ENCODE results near the gene FBXL7.

Gene FBXL7

DNA sequence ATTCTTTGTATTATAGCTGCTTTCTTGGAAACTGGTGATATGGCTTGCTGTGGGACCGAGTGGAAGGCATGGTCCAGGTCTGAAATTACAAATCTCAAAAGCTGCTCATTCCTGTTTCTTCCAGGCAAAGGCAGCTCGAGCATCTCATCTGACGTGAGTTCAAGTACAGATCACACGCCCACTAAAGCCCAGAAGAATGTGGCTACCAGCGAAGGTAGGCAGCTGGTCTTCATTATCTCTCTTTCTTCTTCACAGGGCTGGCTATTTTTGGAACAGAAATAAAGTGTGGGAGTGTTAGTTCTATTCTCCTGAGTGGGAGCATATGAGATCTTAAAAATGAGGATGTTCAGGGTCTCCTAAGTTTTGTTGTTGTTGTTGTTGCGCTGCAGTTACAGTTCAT is 115.9 kb downstream of the FBXL7 start:
- no peak for DNase-seq (ENCODE audit: low read depth)

DNA sequence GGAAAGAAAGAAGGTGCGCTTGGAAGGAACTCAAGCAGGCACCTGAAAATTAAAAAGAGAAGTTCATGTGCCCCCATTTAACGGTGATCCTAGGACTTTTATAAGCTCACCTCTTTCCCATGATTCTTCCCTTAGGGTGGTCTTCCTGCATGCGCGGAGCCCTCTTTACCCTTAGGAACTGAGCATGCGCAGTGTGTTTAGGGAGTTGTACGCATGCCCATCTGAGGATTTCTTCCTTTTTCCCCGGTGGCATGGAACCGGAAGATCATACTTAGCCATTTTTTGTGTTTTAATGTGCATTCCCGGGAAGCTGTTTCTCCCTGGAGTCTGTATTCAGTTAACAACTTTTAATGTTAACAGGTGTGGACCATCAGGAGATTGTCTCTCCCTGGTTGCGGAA is 119.0 kb downstream of the FBXL7 start:
- no peak for DNase-seq (ENCODE audit: low read depth)

DNA sequence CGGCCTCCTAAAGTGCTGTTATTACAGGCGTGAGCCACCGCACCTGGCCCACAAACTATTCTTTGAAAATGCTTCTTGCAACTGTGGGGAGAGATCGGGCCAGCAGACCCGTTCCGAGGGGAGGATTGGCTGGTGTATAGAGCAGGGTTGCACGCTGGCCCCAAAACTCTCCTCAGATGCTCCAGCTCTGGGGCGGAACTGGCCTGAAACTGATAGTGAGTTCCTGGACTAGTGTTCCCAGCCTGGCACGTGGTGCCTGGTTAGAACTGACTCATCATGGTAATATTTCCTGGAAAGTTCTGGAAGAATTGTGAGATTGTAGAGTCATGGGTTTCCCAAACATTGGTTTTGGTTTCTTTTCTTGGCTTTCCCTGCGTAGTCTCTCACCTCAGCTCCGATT is 120.5 kb downstream of the FBXL7 start:
- DNase-seq (ENCODE audit: low read depth): no peak

DNA sequence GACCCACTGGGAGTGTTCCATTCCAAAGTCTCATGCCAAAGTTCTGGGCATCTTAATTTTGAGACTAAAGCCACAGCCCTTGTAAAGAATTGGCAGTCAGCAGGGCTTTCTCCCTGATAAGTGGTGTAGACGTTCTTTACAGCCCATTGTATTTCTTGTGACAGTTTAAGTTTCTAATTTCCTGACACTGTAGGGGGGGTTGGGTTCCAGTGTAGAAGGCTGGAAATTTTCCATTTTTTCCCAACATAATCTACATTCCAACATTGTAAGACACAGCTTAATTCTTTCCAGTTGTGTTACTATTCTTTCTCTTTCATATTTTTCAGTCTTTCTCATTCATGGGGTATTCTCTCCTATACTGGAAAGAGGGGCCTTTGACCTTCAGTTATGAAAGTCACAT is 121.1 kb downstream of the FBXL7 start:
- DNase-seq (ENCODE audit: low read depth): no peak

DNA sequence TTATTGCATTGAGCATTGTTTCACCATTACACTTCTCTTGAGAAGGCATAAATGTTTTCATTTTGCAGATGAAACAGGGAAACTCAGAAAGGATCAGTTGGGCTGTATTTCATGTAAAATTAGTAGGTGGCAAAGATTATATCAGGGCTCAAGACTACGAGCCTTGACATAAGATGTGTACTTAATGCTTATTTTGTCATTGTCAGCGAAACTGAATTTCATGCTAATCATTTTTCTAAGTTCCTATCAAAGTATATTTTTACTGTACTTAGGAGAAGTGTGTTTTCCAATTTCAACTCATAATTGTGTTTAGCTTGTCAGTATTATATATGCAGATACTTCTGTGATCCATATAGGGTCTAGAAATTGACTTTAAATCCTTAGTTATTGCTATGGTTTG is 123.8 kb downstream of the FBXL7 start:
- DNase-seq (ENCODE audit: low read depth): no peak

DNA sequence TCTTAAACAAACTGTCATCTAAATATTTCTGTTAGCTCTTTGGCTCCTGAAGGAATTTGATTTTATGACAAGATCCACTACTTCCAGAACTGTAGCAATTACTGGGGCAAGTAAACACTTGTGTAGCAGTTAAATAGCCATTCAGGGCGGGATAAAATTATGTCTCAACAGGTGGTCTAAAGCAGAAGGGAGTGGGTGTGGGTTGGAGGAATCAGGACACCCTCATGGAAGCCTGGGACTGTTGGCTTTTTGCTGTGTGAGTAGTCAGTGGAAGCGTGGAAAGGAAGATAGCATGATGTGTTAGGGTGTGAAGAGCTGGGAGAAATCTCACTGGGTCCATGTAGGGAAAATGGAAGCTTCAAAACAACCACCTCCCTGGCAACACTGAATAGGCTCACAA is 127.1 kb downstream of the FBXL7 start:
- no peak for DNase-seq (ENCODE audit: low read depth)

DNA sequence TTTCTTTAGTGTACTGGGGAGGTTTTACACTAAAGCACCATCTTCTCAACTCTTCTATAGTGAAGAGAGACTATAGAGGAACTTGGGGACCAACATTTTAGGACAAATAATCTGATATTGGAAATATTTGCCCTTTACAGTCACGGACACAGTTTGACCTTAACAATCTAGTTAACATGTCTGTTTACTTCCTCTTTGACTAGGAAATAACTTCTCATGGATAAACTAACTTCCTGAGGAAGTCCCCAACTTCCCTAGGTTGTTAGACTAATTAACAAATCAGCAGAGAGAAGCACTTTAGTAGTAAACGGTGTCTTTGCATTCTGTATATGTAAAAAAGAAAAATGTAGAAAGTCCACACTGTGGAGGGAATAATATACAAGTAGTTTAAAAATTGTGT is 127.7 kb downstream of the FBXL7 start:
- no peak for DNase-seq (ENCODE audit: low read depth)

DNA sequence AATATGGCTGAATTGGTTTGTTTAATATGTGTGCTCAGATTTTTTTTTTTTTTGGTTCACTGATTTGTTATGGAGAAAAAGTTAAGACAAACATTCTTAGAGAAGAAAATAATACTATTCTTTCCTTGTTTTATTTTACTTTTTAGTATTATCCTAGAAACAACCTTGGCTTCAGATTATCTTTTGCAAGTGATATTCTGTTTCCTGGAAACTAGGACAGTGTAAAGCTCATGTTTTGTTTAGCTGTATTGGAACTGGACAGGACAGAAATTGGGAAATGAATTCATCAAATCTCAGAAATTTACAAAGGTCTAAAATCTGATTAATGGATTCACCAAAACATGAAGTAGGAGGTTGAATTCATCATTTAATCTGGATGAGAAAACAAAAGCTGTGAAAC is 130.5 kb downstream of the FBXL7 start:
- no peak for DNase-seq (ENCODE audit: low read depth)

DNA sequence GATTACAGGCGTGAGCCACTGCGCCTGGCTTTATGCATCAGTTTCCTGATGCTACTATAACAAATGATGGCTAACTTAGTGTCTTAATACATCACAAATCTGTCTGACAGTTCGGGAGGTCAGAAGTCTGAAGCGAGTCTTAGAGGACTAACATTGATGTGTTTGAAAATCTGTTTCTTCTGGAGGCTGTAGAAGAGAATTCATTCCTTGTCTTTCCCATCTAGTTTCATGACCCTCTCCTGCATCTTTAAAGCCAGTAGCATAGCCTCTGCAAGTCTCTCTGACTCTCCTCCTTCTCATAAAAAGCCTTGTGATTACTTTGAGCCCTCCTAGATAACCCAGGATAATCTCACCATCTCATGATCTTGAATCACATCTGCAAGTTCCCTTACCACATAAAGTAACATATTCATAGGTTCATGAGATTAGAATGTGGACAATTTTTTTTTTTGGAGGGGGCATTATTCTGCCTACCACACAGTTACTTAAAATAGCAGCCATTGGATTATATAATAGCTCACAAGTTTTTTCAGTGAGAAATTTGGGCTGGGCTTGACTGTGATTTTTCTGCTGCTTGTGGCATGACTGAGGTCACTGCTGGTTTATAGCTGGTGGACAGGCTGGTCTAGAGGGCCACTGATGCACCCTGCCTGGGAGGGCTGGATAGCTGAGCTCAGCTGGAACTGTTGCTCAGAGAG is 134.8 kb downstream of the FBXL7 start:
- no peak for DNase-seq (ENCODE audit: low read depth)

DNA sequence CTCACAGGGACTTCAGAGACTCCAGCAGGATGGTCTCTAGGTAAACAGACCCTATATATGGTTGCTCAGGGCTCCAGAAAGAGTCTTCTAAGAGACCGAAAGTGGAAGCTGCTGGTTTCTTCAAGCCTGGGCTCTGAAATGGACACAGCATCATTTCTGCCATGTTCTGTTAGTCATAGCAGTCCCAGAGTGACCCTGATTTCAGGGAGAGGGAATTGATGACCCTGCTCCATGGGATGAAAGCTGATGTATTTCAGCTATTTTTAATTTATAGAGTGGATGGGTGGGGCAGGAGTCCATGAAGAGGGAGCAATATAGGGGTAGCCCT is 135.3 kb downstream of the FBXL7 start:
- DNase-seq (ENCODE audit: low read depth): no peak

DNA sequence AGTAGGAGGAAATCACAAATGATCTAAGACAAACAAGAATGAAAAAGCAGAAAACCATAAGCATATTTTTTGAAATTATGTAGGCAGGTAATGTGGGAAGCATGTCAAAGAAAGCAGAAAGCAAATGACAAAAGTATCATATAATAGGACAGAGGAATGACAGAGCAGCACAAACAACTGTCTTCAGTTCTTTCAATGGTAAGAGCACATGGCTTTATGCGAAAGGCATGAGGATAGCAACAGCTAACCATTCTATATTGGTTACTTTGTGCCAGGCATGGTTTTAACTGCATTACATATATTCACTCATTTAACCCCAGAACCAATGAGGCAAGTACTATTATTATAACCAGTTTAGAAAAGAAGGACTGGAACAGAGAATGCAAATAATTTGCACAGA is 137.4 kb downstream of the FBXL7 start:
- DNase-seq (ENCODE audit: low read depth): no peak

DNA sequence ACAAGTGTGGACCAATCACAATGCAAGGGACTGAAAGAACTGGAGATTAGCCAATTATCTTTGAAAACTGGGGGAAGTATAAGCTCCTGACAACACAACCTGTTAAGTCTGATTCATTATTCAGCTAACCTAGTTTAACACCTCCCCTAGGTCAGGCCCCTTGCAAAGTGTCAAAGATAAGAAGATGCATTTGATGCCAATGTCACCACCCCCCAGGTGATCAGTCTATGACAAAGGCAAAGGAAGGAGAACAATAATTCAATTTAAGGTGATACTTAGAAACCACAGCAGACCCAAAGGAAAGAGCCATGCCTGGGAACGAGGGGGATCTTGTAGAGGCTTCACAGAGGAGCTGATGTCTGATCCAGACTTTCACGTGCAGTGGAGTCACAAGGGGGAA is 137.9 kb downstream of the FBXL7 start:
- no peak for DNase-seq (ENCODE audit: low read depth)

DNA sequence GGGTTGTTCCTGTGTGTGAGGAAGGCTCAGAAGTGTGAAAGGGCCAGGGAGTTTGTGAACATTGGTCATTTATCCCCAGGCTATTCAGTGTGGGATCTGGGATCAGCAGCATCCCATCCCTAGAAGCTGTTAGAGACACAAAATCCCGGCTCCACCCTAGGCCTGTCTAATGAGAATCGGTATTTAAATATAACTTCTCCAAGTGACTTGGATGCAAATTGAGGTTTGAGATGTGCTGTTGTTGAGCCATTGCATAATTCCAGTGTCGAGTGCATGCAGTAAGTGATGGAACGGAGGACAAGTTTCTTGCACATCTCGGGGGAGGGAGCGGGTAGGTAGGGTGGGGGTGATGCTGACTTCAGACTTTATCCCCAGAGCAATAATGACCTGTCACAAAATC is 138.3 kb downstream of the FBXL7 start:
- DNase-seq (ENCODE audit: low read depth): no peak

DNA sequence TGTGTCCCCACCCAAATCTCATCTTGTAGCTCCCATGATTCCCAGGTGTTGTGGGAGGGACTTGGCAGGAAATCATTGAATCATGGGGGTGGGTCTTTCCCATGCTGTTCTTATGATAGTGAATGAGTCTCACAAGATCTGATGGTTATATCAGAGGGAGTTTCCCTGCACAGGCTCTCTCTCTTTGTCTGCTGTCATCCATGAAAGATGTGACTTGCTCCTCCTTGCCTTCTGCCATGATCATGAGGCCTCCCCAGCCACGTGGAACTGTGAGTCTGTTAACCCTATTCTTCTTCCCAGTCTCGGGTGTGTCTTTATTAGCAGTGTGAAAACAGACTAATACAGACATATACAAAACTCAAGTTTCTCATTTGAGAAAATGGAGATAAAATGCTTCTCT is 139.3 kb downstream of the FBXL7 start:
- no peak for DNase-seq (ENCODE audit: low read depth)

DNA sequence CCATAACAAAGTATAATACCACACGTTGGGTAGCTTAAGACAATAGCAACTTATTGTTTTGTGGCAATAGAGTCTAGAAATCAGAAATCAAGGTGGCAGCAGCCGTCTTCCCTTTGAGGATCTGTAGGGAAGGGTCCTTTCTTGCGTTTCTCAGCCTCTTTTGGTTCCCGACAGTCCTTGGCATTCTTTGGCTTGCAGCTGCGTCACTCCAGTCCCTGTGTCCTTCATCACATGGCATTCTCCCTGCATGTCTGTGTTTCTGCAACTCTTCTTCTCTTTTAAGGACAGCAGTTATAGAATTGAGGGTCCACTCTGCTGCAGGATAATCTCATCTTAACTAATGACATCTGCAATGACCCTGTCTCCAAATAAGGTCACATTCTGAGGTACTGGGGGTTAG is 140.1 kb downstream of the FBXL7 start:
- no peak for DNase-seq (ENCODE audit: low read depth)

DNA sequence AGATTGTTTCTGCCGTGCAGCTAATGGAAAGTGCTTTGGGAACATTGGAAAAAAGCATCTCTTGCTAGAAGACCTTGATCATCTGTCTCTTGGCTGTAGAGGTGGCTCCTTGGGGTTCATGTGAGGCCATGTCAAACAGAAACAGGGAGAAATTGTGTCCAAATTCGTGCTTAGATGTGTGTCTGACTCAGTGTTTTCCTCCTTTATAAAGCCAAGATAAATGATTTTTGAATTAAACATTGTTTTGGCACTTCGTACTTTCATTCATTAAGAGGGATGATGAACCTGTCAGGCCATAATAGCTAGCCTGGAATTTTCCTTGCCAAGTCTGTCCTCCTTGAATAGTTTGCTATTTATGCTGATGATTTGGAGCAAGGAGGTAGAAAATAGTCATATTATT is 143.8 kb downstream of the FBXL7 start:
- no peak for DNase-seq (ENCODE audit: low read depth)

DNA sequence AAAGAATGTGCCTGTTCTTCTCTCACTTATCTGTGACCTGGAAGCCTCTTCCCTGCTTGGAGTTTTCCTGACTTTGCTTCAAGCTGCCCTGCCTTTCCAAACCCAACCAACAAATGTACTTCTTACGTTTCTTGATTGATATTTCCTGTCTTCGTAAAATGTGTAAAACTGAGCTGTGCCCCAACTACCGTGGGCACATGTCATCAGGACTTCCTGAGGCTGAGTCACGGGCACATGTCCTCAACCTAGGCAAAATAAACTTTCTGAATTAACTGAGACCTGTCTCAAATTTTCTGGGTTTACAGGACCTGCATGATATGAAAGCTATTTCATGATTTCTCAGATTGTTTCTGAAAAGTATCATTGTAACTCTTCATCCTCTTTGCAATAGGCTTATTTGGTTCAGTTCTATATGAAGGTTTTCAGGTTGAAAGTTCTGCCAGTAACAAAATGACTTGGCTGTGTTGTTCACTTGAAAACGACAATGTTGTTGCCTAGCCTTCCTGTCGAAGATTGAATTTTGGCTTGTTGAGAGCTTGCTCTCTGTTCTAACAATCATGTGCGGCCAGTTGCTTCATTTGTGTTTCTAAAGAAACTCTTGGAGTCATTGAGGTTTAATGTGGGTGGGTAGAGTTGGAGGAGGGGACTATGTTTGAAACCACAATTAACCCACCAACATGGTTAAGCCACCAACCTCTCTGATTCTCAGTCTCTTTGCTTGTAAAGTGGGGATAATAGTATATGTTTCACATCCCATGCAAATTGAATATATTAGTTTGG is 145.6 kb downstream of the FBXL7 start:
- no peak for DNase-seq (ENCODE audit: low read depth)

DNA sequence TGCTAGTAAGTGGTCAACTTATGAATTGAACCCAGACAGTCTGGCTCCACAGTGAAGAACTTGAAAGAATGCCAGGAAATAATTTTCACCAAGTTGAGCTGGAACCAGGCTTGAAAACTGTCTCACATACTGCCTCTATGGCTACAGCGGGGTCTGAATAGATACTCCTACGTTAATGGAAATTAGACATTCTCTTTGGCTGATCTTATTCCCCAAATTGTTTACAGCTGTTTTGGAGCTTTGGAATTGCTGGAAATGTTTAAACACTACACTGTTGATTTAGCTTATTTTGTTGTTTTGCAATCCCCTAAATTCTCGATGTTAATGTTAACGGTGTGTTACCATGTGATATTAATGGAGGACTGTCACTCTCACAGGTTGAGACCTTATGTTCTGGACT is 146.4 kb downstream of the FBXL7 start:
- no peak for DNase-seq (ENCODE audit: low read depth)

DNA sequence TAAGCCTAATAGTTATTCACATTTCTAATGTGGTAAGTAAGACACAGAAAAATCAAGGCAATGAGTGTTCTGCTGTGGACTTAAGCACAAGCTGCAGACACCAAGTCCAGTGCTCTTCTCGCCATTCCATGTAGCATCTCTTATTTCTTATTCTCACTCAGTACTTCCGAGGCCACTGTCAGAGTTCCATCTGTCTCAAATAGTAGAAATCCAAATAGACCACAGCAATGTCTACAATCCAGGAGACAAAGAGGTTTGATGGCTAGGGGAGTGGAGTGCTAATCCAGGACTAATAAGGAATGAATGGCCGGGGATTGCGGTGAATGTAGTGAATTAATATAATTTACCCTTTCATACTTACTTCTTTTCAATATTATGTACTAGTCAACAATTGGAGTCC is 147.3 kb downstream of the FBXL7 start:
- no peak for DNase-seq (ENCODE audit: low read depth)

DNA sequence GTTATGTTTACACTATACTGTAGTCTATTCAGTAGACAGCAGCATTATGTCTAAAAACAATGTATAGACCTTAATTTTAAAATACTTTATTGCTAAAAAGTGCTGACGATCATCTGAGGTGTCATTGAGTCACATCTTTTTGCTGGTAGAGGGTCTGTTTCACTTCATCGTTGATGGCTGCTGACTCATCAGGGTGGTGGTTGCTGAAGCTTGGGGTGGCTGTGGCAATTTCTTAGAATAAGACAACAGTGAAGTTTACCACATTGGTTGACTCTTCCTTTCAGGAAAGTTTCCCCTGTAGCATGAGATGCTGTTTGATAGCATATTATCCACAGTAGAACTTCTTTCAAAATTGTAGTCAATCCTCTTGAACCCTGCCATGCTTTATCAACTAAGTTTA is 150.3 kb downstream of the FBXL7 start:
- no peak for DNase-seq (ENCODE audit: low read depth)

DNA sequence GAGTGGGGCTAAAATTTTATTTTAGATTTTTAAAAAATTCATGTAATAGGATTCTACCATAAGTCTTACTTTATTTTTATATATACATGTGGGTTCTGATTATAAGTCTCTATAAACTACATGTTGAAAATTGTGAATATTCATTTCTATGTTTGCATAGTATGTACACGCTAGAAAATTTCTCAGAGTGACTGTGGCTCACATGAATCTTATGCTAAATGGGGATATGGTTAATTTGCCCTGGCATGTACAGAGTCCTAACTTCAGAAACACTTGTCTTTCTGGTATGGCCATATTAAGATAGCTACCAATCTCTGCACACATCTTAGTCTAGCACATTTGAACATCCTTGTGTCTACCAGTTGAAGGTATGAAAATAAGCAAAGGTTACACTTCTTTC is 154.8 kb downstream of the FBXL7 start:
- no peak for DNase-seq (ENCODE audit: low read depth)

DNA sequence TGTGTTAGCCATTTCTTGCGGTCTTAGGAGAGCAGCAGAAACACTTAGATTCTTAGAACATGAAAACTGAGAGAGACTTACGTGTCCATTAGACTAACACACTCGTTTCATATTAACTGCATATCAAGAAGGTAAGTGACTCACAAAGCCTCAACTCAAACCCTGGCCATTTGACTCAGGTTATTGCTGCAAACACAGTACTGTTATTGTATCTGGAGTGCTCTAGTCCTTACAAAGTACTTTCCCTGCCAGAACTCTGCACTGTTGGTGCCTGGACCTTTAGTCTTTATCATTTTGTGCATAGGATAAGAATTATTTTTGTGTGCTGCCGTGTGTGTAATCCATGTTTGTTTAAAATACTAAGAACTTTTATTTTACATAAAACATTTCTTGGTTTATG is 155.7 kb downstream of the FBXL7 start:
- no peak for DNase-seq (ENCODE audit: low read depth)

DNA sequence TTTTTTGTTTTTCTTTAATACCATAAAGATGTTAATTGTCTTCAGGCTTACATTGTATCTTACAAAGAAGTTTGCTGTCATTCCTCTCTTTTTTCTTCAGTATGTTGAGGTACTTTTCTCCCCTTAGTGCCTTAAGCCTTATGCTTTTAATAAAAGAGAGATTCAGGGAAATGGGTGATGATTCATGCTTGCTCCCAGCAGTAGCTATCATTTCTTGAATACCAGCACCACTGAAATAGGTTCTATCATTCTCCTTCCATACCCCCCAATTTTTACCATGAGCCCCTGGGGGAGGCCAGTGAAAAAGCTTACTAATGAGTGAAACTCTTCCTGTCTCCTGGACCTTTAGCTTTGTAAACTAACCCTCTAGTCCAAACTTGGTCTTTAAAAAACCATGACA is 165.0 kb downstream of the FBXL7 start:
- DNase-seq (ENCODE audit: low read depth): no peak

DNA sequence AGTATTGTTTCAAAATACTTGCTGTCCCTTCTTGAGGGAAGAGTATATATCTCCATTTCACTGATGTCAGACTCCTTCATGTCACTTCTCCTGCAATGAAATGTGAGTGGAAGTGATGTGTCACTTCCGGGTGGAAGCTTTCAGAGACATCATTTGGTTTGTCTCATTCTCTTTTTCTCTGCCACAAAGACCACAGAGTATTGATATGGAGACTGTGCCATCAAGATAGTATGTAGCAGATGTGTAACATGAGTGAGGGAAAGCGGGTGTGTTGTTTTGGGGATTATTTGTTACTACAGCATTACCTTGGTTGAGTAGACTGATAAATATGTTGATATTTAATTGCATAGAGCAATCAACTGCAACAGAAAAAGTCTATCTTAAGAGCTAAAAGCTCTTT is 169.8 kb downstream of the FBXL7 start:
- no peak for DNase-seq (ENCODE audit: low read depth)
